Right hindlimb (tissue), 1 donor: ENCODE measurements around the gene PHF2.
A peak's percentile ranks its signal among the peaks of the same experiment; 100 is the strongest.

Source experiments
- DNase-seq: peaks from one replicate; pipeline ENCODE4 v3.0.0-alpha.2; 2018

Gene PHF2

DNA sequence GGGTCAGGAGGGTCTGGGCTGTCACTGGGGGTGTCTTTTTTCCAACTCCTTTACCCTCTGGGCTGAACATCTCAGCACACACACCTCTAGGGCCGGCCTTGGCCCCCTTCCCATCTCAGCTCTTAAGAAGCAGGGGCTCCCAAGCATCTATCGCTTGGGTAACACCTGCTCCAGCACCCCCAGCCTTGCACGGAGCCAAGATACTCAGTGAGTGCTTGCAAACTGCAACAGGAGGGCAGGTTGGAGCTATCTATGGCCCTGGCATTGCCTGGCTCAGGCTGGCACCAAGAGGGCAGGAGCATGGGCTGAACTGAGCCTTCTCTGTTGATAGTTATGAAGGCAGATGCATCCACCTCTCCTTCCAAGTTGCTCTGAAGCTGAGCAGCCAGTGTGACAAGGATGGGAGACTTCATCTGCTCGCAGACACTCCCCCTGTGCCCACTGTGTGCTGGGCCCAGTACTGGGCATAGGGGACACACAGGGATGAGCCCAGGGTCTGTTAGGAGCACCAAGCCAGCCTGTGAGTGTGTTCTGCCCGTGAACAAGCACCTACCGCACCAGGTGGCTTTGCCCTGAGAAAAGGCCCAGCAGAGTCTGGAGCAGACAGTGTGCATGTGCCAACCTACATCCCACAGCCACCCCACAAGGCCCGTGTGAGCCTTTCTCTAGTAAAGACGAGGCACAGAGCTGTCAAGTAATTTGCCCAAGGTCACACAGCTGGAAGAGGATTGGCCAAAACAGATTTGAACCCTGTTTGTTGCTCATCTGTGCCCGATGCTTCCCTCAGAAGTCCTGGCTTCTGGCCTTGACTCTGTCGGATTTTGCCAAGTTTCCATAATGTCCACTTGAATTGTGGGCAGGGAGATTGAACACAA, 58.2 kb downstream of the PHF2 start:
- peak; percentile 5 for DNase-seq

DNA sequence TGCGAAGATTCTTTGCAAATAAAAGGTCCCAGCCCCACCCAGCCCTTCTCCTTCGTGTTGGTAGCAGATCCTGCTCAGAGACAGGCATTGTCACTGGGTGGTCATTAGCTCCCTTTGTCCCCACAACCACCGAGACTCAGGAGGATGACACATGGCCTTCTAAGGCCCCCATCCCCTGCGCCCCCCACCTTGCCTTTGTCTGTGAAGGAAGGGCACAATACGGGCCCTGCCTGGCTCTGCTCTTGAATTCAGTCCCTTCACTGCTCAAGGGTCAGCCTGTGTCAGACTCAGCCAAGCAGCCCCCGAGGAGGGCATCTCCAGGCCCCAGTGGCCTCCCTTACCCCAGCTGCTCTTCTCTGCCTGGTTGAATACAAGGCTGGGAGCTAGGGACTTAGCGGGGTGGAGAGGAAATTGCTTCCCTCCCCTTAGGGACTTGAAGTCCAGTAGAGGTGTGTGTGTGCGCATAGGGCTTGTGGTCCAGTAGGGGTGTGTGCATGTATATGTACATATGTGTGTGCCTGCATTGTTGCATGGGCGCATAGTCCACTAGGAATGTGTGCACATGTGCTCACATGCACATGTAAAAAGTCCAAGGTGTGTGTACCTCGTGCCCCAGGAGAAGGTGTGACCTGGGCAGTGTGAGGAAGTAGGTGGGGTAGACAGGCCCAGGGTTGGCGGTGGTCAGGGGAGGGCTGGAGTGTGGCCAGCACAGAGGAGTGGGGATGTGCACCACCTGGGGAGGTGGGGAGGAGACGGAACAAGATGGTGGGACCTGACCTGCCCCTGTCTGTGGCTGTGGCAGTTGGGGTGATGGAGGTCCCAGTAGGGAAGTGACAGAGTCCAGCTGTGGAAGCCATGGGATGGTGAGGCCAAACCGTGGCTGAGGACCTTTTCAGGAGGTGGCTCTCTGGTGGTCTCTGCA, 59.1 kb downstream of the PHF2 start:
- DNase-seq: peak; percentile 6

DNA sequence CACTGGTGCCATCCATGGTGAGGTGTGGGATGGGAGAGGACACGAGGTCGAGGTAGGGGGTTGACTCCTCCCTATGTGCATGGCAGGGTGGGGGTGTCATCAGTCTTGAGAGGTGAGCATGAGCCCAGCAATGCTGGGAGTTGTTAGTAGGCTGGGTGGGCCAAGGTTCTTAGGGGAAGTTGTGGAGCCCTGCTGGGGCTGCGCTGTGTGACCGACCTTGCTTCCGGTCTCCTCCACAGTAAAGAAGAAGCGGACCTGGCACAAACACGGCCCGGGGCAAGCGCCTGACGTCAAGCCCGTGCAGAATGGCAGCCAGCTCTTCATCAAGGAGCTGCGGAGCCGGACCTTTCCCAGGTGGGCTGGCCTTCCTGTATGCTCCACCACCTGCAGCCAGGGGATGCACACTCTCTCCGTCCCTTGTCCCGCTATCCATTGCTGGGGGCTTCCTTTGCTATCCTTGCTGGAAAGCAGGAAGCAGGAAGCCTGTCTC, 59.8 kb downstream of the PHF2 start:
- no peak for DNase-seq

DNA sequence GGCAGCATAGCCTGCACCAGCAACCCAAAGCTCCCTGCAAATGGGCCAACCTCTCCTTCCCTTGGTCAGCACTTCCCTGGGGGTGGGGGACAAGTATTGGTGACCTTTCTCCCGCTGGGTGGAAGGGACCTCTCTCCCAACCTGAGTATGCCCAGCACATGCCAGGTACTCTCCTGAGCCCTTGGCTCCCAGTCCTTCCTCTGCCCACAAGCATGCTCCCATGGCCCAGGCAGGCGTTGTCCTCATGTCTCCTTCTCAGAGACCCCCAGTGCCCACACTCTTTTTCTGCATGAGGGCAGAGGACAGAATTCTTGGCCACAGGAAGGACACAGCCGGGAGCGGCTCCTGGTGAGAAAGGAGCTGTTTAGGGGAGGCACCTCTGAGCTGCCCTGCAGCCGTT, 60.3 kb downstream of the PHF2 start:
- DNase-seq: no peak

DNA sequence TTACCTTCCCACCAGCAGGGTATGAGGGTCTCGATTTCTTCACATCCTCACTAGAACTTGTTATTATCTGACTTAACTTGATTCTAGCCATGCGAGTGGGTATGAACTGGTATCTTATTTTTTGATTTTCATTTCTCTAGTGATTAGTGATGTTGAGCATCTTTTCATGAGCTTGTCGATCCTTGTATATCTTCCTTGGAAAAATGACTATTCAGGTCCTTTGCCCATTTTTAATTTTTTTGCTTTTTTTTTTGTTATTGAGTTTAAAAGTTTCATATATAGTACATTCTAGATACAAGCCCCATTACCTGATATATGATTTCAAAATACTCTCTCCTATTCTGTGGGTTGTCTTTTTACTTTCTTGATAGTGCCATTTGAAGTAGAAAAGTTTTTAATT, 61.5 kb downstream of the PHF2 start:
- DNase-seq: no peak

DNA sequence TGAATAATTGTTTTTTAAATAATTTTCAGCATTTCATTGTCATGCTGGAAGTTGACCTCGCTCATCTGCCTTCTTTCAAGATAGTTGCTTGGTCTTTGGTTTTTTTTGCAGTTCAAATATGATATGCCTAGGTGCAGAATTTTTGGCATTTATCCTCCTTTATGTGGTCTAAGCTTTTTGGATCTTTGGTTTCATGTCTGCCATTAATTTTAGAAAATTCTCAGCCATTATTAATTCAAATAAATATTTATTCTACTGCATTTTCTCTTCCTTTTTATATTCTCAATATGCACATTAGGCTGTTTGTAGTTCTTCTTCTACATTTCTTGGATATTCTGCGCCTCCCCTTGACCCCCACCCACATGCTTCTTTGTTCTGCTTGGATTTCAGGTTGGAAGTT, 63.6 kb downstream of the PHF2 start:
- DNase-seq: no peak

DNA sequence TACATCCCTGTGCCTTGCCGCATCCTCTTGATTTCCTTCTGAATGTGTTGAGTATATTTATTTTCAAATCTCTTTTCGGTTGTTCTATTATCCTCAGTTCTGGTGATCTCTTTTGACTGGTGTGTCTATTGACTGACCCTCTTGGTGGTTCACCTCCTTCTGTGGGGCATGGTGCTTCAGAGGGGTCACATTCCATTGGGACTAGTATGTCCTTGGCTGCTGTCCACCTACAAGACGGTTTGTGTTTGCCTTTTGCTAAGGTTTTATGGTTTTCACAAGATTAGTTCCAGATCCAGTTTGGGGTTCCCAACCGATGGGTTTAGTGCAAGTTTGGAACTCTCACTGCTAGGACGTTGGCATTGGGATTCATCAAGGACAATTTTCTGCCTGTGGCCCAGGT, 66.6 kb downstream of the PHF2 start:
- no peak for DNase-seq

DNA sequence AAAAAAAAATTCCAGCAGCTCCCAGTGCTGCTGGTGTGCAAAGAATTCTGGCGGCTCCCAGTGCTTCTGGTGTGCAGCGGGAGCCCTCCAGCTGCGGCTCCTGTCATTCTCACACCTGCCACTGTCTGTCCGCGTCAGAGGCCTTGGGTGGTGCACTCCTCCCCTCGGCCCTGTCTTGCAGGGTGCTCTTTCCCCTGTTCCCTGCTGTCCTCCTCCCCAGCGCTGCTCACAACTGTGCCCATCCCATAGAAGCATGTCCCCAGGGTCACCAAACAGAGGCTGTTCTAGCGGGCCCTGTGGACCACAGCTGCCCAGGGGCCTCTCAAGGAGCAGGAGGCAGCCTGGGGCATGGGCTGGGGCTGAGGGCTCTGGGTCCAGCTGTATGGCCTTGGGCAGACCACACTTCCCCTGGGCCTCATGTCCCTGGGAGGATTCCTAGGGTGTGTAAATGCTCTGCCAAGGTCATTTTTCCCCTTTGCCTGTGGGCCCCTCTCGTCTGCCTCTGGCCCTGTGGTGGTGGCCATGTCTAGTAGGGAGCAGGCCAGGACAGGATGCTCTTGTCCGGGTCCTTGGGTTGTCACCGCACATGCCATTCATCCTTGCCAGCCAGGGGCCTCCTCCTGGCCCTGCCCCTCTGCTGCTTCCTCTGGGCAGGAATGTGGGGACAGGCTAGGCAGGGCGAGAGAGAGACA, 68.2 kb downstream of the PHF2 start:
- peak; percentile 76 for DNase-seq

DNA sequence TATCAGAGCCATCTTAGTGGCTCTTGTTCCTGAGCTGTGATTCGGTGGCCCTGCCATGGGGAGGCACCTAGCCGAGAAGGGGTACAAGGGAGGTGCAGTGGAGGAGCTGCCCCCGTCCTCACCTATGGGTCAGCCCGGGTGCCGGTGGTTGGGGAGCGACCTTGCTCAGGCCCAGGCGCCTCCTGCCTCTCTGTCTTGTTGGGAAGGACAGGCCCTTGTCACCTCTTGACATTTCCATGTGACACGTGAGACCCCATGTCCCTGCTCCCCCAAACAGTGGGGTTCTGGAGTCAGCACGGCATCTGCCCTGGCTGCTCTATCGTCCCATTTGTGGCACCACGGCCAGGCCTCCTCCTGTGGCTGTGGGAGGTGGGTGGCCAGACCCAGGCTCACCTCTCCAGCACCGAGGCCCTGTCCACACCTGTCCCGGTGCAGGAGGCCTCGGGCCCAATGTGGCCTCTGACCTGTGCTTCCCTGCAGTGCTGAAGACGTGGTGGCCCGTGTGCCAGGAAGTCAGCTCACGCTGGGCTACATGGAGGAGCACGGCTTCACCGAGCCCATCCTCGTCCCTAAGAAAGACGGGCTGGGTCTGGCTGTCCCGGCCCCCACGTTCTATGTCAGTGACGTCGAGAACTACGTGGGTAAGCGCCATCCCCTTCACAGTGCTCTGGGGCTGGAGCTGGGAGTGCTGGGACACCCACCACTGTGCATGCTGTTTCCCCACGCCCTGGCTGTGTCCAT, 68.9 kb downstream of the PHF2 start:
- DNase-seq: peak; percentile 12

DNA sequence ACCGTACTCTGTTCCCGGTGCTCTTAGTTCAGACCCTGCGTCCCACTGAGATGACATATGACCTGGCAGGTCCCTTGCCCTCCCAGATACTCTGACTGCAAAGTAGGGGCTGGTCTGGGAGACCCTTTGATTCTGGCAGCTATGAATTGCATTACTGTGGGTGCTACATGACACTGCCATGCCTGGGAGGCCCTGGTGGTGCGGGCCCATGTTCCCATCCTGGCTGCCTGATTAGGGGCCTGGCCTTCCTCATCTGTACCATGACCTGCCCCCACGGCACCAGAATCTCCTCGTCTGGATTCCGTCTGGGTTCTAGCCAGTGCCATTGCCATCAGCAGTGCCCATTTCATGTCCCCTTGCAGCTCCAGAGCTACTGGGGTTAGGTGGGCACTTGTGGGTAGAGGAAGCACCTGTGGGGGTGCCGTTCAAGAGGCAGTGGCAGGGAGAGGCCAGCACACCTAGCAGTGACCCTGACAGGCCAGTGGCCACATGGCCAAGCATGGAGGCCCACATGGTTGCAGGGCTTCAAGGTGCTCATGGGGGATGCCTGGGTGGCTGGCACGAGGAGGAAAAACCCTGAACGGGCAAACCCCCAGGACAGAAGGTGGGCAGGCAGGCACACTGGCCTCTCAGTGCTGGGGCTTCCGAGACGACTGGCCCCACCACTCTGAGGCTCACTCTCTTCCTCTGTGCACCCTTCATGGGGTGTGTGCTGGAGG, 69.7 kb downstream of the PHF2 start:
- peak; percentile 5 for DNase-seq

DNA sequence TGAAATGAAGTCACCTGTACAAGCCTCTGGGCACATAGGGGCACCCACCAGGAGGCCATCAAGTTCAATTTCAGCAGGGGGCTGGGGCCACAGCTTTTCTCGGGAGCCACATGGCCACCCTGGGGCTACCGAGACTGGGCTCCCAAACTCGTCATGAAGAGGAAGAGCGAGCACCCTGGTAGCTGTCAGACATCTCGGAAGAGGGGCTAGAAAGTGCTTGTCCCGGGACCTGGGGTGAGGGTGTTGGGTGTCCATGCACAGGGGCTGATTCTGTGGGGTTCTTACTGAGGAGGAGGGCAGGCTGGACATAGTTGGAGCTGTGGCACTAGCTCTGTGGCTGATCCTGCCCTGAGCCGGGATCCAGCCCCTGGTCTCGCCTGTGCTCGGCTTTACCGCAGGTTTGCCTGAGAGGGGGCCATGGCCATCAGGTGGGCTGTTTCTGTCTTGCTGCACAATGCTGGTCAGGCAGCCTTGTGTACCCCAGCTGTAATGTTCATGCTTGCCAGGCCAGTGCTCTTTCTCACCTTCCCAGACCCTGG, 70.3 kb downstream of the PHF2 start:
- peak; percentile 11 for DNase-seq

DNA sequence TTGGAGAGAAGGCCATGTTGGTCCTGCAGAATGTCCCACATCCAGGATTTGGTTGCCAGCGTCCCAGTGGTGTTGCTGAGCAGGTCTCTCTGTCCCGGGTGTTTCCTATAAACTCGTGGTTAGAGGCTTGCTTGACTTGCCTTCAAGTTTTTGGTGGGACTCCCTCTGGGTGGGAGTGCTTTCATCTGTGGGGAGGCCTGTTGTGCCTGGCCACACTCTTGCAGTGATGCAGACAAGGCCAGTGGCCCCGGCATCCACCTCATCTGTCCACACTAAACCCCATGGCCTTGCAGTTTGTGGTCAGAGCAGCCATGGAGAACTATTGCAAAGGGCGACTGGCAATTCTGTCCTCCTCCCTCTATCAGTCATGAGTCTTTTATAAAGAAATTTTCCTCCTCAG, 71.8 kb downstream of the PHF2 start:
- DNase-seq: peak; percentile 7

DNA sequence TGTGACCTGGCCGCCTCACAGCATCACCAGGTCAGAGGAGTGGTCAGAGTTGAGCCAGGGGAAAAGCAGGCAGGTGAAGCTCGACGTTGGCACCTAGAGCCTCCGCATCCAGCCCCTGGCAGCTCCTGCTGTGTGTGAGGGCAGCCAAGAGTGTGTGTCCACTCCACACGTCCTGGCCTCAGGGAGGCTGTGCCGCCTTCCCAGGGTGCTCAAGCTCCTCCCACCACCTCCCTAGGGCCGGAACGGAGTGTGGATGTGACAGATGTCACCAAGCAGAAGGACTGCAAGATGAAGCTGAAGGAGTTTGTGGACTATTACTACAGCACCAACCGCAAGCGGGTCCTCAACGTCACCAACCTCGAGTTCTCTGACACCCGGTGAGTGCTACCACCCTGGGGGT, 72.5 kb downstream of the PHF2 start:
- DNase-seq: peak; percentile 10

DNA sequence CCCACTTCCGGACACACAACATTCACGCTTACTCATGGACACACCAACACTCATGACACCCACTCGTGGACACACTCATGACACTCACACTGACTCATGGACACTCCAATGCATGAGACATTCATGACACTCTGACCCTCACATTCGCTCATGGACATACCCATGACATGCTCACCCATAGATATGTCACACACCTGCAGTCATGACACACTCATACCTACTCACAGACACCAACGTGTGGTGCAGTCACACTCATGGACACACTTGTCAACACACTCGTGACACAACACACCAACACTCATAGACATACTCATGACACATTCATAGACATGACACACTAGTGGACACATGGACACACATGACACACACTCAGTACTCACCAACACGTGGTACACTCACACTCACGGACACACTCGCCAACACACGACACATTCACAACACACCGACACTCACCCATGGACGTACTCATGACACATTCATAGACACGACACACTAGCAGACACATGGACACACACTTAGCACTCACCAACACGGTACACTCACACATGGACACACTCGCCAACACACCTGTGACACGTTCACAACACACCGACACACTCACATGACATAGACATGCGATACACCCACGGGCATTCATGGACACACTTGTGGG, 73.4 kb downstream of the PHF2 start:
- no peak for DNase-seq

DNA sequence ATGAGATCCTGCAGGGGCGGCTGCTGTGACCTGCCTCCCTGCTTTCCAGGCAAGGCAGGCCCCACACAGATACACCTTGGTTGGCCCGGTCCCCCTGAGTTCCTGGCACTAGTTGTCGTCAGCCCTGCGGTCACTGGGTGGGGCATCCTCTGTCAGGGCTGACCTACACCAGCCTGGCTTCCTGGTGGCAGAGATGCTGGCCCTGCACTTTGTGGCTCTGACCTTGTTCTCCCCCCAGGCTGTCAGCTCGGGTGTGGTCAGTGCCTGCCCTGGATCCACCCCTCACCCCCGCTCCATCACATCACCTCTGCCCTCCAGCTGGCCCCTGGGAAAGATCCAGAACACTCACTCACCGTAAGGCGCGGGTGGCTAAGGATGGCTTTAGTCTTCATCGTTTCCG, 74.1 kb downstream of the PHF2 start:
- peak; percentile 6 for DNase-seq

DNA sequence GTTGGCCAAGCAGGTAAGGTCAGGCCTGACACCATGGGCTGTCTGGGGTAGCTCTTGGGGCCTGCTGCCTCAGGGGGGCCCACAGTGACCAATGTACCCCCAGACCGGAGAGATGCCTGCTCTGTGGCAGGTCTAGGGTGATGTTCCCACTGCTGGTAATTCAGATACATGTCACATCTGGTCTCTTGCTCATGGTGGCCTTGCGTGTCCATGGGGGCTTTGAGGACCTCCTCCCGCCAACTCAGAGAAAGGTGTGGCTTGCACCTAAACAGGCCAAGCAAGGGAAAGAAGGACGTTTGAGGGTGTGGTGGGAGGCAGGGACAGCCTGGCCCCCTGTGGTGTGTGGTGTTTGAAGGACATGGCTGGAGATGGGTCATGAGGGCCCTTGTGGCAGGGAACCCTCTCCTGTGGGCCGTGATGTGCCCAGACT, 75.2 kb downstream of the PHF2 start:
- DNase-seq: peak; percentile 8

DNA sequence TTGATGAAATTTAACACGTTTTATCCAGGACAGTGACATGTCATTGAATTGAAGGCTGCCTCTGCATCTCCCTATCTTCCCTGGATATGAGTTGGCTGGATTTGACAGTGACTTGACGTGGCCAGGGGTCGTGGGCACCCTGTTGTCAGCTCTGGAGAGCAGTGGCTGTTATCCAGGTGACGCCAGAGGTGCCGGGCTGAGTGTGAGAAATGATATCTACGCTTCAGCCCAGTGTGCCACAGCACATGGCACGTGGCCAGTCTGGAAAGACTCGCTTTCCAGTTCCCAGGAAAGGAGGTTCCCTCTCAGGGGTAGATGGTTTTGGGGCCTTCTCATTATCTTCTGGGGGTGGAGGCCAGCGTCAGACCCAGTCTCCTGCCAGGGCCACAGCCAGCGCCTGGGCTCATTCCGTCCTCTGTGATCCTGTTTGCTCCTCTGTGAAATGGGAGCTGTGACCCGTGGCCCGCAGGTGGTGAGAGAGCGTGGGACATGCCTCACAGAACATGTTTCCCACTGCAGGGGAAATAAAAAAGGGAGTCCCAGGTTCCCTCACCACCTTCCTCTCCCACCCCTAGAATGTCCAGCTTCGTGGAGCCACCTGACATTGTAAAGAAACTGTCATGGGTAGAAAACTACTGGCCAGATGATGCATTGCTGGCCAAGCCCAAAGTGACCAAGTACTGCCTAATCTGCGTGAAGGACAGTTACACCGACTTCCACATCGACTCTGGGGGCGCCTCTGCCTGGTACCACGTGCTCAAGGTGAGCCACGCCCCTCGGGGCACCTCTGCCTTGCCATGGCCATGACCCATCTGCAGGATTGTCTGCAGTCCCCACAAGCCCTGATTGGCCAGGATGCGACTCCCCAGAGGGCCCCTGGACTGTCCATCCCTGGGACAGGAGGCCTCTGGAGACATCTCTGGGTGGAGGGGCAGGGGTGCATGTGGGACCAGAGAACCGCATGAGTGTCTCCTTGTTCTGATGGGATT, 76.5 kb downstream of the PHF2 start:
- DNase-seq: peak; percentile 16

DNA sequence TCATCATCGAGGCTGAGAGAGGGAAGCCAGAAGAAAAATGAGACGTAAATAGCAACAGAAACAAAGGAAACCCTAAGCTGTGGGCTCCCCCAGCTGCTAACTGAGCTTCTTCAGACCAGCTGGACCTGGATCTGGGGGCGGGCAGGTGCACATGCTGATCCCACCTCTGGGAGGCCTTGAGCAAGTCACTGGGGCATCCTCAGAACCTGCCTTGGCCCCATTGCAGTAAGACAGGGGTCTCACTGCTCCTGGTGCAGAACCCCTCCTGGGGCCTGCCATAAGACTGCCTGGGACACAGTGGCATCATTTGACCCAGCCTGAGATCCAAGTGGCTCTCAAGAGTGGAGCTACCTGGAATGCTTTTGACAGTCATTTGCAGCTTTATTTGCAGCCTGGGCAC, 77.4 kb downstream of the PHF2 start:
- no peak for DNase-seq

DNA sequence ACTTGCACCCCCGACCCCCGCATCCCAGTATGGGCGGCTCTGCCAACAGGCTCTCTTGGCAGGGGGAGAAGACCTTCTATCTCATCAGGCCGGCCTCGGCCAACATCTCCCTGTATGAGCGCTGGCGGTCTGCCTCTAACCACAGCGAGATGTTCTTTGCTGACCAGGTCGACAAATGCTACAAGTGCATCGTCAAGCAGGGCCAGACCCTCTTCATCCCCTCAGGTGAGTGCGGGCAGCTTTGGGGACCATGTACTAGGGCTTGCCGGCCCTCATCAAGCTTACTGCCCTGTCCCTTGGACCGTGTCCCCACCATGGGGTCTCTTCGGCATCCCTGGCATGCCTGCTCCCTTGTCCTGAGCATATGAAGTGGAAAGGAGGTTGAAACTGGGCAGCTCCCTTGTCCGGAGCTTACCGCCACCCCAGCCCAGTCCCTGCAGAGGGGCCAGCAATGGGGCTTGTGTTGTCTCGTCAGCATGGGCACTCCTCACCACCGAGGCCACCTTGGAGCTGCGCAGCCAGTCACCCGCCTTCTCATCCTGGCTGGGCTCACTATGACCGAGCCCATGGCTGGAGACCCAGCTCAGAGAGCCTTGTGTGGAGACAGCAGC, 78.1 kb downstream of the PHF2 start:
- DNase-seq: peak; percentile 14
